CD4-positive, alpha-beta T cell treated with Interleukin-6 at 100 ng/mL for 8 hours (primary cell): ENCODE measurements around the gene GOLT1A.
"Not testable (repeated sequence)": the region's sequence is repeated elsewhere in the genome, so short reads cannot be mapped to it uniquely, and the experiment has no call there.

Experiments
- DNase-seq: peaks from one replicate; pipeline ENCODE4 v3.0.0-alpha.2; 2020; ENCODE audit warnings: mixed read lengths, low spot score

Gene GOLT1A

DNA sequence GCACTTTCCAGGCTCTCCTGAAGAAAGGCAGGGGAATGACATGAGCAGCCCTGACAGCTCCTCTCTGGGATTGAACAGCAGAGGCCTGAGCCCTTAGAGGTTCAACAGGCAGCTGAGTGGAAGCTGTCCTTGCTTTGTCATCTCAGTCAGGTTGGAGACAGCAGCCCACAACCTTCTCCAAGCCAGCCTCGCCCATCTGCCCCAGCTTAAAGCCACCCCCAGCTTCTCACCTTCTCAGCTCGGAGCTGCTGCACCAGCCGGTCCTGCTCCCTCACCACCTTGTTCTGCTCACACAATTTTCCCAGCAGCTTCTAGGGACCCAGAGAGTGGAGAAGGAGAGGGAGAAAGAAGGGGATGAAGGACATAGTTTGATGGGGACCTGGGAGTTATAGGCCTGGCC is 35.2 kb upstream of the GOLT1A start:
- DNase-seq: no peak

DNA sequence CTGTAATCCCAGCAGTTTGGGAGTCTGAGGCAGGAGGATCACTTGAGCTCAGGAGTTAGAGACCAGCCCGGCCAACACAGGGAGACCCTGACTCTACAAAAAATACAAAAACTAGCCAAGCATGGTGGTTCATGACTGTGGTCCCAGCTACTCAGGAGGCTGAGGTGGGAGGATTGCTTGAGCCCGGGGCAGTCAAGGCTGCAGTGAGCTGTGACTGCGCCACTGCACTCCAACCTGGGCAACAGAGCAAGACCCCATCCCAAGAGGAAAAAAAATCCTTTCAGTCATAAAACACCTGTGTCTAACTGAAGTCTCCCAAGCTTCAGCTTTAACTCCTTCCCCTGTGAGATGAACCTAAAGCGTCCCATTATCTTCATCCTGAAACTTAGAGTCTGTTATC is 33.1 kb upstream of the GOLT1A start:
- DNase-seq: no peak

DNA sequence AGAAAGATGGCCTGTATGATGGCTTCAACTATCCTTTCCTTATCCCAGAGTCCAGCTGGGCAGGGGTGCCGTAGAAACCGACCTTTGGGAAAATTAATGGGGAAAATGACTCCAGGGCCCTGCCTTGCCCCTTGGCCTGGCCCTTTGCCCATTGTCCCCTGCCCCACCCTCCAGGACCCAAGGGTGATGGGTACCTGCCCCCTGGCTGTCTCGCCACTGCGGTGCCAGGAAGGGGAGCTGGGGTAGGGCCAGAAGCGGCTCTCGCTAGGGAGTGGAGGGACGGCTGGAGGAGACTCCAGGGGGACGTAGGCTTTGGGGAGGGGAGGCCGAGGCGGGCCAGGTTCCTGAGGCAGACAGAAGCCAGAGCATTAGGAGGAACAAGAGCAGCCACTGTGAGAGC is 29.1 kb upstream of the GOLT1A start:
- no peak for DNase-seq

DNA sequence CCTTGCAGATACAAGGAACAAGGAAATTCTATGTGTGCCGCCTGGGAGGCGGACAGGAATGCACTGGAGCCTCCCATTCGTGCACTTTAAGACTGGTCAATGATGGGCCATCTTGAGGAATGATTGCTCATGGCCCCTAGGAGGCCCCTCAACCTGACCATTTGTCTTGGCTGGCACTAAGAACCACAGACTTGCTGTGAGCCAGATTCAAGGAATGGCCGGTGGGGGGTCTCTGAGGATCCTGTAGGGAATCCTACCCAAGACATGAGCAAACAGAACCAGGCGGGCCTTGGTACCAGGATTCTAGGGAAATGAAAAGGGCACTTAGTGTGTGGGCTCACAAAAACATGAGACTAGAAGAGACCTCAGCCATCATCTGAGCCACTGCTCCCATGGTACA is 28.1 kb upstream of the GOLT1A start:
- DNase-seq: no peak

DNA sequence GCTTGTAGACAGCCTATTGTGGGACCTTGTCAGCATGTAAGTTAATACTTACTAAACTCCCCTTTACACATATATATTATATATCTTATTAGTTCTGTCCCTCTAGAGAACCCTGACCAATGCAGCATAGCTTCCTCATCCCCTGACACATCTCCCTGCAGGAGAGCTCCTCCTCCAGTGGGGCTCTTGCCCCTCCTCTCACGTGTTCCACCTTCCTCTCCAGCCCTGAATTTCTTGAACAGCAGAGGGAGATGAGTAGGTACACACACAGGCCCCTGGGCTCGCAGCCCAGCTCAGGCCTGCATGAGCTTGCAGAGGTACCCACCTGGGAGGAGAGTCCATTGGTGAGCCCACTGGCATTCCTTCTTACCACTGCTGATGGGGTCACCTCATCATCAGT is 27.3 kb upstream of the GOLT1A start:
- no peak for DNase-seq

DNA sequence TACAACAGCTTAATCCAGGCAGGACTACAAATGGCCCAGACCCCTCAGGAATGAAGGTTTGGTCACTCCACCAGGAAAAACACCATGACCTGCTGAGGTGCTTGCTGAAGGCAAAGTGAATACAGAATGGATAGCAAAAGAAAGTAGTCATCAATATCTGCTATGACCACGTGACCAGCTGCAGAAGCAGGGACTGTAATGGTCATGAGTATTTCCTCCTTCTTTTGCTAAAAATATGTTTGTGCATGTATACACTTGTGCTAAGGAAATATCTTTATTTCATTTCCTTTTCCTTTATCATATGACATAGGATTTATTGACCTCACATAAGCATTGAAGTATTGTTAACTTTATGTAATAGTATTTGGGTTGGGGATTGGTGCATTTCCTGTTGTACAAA is 26.4 kb upstream of the GOLT1A start:
- DNase-seq: no peak

DNA sequence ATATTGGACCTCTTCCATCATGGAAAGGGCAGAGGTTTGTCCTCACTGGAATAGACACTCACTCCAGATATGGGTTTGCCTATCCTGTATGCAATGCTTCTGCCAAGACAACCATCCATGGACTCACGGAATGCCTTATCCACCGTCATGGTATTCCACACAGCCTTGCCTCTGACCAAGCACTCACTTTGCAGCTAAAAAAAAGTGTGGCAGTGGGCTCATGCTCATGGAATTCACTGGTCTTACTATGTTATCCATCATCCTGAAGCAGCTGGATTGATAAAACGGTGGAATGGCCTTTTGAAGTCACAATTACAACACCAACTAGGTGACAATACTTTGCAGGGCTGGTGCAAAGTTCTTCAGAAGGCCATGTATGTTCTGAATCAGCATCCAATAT is 25.6 kb upstream of the GOLT1A start:
- not testable (repeated sequence) for DNase-seq

DNA sequence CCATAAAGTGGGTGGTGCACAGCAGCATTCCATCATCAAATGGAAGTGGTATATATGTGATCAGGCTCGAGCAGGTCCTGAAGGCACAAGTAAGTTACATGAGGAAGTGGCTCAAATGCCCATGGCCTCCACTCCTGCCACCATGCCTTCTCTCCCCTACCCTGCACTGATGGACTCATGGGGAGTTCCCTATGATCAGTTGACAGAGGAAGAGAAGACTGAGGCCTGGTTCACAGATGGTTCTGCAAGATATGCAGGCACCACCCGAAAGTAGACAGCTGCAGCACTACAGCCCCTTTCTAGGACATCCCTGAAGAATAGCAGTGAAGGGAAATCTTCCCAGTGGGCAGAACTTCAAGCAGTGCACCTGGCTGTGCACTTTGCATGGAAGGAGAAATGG is 24.7 kb upstream of the GOLT1A start:
- DNase-seq: not testable (repeated sequence)

DNA sequence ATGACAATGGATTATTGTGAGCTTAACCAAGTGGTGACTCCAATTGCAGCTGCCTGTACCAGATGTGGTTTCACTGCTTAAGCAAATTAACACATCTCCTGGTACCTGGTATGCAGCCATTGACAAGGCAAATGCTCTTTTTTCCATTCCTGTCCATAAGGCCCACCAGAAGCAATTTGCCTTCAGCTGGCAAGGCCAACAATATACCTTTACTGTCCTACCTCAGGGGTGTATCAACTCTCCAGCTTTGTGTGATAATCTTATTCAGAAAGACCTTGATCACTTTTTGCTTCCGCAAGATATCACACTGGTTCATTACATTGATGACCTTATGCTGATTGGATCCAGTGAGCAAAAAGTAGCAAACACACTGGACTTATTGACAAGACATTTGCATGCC is 23.7 kb upstream of the GOLT1A start:
- not testable (repeated sequence) for DNase-seq

DNA sequence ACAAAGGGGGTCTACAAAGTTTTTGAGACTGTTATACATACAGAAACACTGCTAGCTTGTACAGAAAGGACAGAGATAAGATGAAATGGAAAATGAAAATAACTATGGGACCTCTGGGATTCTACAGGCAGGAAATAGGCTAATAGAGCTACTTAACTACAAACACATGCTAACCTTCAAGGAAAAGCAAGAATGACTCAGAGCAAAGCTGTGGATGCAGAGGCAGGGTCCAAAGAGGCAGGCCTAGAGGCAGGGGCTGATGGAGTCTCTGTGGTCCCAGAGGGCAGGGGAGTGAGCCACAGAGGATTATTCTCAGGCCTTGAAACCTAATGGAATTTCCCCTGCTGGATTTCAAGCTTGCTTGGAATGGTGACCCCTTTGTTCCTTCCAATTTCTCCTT is 18.7 kb upstream of the GOLT1A start:
- no peak for DNase-seq

DNA sequence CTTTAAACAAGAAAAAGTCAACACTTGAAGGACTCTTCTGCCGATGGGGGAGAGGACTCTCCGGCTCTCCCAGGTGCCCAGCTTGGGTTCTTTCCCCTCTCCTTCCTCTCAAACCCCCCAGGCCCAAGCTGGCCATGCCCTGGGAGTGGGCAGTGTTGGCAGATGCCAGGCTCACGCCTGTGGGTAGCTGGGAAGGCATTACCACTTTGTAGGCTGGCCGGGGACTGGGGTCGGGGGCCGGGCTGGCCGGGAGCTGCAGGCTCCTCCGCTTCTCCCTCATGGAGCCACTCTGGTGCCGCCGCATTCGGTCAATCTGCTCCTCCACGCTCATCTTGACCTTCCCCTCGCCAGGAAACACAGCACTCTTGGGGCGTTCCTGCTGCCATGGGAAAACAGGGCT is 16.4 kb upstream of the GOLT1A start:
- no peak for DNase-seq

DNA sequence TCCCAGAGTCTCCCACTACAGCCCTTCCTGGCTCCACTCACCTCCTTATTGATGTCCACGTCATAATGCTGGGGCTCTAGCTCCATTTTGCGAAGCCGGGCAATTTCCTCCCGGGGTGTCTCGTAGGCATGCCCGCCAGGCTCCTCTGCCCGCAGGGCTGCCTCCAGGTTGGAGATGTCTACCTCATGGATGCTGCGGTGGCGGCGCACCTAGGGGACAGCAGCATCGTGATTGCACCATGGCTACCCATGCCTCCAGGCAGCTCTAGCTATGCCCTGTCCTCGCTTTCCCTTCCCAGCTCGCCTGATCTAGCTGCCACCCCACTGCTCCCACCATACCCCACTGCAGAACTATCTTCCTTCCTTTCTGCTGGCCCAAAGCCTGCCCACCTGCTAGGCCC is 15.1 kb upstream of the GOLT1A start:
- no peak for DNase-seq

DNA sequence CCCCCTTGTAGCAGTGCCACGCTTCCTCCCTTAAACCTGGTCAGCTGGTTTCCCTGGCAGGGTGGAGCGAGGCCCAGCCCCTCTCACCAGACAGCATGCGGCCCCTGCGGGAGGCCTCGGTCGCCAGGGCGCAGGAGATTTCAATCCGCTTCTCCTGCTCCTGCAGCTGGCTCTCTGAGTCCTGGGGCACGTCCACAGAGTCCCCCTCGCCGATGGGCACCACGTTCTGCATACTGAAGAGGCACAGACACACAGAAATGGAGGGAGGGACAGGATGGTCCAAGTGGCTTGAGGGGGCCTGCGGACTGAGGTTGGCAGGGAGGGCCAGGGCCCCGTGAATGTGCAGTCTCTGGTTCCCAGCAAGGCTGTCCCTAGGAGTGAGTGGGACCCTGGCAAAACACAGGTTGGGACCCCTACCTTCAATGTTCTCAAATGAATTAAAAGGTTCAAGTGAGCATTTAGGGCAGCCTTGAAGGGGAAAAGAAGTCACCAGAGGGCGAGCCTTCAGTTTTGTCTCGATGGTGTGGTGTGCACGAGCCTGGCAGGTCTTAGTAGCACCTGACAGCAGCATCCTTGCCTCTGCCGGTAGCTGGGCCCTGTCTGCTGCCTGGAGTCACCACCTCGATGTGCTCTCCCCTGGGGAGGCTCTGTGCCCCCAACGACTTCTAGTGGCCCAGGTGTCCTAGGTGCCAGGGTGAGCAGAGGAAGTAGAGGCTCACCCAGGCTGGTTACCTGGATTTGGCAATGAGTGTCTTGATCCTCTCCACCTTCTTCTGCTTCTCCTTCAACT is 14.4 kb upstream of the GOLT1A start:
- DNase-seq: no peak

DNA sequence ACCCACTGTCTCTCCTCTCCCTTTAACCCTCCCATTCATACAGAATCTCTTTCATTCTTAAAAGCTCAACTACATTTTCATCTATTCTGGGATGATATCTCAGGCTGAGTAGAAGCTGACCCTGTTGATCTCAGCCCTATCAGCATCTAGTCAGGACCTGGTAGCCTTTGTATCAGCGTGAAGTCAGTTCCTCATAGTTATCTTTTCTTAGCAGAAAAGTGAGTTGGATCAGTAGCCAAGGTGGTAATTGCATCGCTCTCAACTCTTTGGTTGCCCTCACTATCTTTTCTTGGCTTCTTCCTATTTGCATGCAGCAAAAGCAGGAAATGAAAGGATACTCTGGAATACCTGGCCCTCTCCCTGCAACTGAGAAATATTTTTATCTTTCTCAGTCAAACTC is 13.6 kb upstream of the GOLT1A start:
- DNase-seq: no peak

DNA sequence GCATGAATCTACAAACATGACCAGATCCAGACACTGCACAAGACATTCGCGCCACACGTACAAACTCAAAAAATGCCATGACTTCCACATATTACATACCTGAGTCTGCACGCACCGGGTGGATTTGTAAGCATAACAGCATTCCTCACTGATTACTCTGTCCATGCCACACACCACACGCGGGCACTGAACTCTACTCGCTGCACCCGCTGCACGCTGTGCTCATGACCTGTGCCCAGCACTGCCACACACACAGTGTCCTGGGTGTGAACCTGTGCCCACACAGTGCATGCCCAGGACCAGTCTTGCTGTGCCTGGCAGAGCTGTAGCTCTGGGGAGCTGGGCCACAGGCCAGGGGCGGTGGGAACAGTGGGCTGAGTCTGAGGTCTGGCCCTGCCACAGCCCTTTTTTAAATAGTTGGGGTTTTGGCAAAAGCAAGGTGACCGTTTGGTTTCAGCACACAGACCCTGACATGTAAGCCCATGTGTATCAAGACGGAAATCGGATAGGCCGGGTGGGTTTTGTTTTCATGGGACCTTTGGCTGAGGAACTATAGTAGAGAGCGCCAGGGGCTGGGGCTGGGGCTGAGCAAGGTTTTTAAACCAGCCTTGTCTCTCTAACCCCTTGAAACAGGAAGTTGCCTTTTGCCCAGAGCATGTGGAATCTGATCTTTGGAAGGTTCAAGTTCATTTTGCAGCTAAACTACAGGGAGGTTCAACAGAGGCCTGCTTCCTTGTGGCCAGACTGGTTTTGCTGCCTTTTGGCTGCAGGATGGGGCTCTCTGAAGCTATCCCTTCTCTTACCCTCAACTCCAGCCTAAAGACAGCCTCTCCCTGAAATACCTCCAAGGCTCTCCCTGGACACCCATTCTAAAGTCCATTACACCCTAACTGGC is 12.3 kb upstream of the GOLT1A start:
- DNase-seq: no peak

DNA sequence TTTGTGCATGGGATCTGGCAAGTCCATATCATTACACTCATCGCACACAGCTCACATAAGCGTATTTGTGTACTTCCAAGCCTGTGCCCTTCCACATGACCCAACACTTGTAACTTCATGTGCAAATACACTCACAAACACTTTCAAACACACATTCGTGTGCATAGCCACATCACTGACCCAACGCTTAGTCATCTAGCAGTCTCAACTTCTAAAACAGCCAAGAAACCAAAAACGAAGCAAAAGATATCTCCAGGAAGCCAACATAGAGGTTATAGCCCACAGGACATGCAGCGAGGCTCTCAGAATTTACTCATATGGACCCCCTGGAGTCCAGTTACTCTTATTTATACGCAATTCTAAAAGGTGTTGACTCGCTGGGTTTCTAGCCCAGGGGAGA is 10.9 kb upstream of the GOLT1A start:
- no peak for DNase-seq

DNA sequence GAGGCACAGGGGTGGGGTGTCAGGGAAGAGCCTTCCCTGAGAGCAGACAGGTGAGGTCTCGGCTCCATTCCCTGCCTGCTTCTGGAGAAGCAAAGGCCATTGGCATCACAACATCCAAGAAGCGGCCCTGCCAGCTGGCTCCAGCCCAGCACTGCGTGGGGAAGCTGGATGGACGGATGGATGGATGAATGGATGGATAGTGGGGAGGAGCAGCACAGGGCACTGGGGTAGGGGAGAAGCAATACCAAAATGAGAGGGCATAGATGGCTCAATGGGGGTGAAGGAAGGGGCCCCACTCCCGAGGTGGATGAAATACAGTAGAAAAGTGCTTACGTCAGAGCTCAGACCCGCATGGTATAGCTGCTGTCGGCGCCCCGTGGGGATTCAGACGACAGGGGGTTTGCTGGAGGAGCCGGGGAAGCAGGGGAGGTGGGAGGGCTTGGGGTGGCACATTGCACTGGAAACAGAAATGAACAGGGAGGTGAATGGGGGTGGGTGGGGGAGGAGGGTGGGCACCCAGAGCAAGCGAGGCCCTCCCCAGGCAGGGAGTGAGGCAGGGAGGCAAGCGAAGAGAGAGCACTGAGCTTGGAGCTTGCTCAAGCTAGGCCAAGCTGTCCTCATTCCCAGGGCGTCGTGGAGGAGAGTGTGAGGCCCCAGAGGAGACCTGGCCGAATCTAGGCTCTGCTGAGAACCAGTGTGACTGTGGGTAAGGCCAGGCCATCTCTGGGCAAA is 9.5 kb upstream of the GOLT1A start:
- no peak for DNase-seq

DNA sequence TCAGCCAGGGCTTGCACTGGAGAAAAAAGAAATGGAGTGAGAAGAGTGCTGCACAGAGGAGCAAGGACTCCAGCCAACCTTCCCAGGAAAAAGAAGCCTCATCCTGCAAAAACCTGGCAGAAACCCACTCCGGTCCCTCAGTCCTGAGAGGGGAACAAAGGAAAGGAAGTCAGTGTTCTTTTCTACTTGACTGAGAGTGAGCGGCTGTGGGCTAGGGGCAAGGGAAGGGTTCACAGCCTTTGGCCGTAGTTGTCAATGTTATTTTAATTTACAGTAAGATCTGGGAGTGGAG is 8.9 kb upstream of the GOLT1A start:
- DNase-seq: no peak

DNA sequence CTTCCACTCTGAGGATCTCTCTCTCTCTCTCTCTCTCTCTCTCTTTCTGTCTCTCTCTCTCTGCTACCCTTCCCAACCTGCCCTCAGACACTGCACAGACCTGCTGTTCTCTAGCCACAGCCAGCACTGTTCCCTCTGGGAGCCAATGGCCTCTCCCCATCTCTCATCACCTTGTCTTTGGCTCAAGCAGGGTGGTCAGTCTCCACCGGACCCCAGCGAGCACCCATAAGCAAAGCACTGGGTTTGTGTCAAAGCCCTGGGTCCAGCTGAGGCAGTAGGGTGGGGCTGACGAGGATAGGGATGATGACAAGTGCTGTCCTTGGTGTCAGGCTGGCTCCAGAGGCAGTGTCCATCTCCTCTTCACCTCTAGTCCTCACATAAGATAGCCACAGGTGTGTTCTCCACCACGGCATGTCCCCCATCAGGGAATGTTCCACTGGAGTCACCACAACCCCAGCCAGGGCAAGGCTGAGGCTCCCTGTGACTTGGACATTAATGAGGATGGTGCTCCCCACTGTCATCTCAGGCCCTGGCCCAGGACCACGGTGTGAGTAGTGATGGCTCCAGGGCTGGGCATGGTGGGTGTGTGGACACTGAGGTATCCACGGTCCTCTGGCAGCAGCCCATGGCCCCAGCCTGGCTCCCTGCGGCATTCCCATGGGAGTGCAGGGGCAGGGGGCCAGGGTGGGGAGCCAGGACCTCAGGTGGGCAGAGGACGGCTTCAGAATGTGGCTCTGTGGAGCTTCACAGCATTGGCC is 8.4 kb upstream of the GOLT1A start:
- no peak for DNase-seq

DNA sequence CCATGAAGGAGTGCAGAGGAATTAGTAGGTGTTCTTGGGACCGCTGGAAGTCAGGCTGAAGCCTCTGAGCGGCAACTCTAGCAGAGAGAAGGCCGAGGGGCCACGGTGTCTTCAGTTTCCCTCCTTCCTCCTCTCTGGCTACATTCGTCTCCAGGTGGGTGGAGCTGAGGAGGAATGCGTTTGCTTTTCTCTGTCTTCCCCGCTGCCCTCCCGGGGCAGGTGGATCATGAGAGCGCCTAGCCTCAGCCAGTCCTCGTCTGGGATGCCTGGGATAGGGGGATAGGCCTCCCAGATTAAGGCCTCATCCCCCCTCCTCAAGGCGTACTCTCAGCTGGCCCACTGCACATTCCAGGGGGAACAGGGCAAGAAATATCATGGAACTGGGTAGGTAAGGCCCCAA is 7.5 kb upstream of the GOLT1A start:
- no peak for DNase-seq

DNA sequence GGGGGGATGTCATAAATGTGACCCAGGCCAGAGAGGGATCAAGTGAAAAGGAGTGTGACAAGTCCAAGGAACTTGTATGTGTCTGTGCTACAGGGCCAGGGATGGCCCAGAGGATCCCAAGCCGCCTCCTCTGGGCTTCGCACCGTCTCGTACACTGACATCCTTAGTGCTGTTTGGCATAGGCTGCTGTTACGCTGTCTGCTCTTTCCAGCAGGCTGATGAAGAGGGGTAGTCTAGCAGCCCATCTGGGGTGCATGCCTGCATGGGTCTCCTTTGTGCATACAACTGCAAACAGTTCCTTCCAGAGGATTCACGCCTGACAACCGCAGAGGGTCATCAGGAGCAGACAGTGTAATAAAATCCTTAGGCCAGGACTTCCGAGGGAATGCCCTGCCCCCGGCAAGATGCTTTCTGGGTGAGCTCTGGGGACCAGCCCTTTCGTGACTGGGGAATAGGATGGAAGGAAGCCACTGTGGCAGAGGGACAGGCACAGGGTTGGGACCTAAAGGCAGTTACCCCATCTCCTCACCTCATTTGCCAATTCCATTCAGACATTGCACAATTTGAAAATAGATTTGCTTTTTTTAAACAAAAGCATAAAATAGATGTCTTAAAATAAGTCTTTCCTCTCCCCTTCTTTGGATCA is 6.3 kb upstream of the GOLT1A start:
- no peak for DNase-seq

DNA sequence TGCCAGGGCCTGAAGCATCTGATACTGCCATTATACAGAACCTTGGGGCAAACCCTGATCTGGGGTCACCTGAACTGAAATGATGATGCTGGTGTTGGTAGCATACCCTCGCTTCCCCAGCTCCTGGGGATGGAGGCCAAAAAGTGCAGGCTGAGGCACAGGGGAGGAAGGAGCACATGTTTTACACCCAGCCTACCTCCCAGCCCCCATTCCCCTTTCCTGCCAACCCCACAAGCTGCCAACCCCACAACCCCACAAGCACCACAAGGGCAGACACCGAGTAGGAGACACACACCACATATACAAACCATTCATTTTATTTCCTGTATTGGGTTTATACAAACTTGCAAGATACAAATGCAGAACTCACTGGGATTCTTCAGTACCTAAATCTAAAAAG is 4.8 kb upstream of the GOLT1A start:
- no peak for DNase-seq
